ENCODE measurements around the gene PFKFB3. TPM values are rescaled to one million over a fixed set of nuclear protein-coding genes. Genes with fewer than 3 reads are reported as not detected.

PFKFB3 gene
- total RNA-seq (ENCODE audit: low replicate concordance) = 21.1 and 31.0 TPM in 2 replicates

DNA sequence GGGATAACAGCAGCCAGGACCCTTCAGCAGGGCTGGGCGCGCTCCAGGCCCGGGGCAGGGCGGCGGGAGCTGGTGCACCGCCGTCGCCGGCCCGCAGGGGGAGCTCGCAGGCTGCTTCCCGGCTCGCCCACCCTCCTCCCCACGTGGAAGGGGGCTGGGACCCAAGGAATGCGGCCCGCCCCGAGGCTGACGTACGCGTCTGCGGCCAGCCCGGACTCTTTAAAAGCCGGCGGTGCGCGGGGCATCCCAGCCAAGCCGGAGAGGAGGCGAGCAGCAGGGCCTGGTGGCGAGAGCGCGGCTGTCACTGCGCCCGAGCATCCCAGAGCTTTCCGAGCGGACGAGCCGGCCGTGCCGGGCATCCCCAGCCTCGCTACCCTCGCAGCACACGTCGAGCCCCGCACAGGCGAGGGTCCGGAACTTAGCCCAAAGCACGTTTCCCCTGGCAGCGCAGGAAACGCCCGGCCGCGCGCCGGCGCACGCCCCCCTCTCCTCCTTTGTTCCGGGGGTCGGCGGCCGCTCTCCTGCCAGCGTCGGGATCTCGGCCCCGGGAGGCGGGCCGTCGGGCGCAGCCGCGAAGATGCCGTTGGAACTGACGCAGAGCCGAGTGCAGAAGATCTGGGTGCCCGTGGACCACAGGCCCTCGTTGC lies at the start of gene PFKFB3:
Gene PFKFB3, plus strand, starts transcription at position 249 of the 647 bp plus-strand sequence. Its CDS starts 329 bp downstream, at position 578.

Other genes with a start within 250 kb of the PFKFB3 start
- gene IL15RA, start 225.4 kb upstream of the PFKFB3 start, total RNA-seq (ENCODE audit: low replicate concordance) = 5.5 and 8.0 TPM in 2 replicates
- not detected in 2 replicates for gene IL2RA, start 140.6 kb upstream of the PFKFB3 start, total RNA-seq (ENCODE audit: low replicate concordance)
- 34.9 and 38.7 TPM in 2 replicates for gene RBM17, start 113.9 kb upstream of the PFKFB3 start, total RNA-seq (ENCODE audit: low replicate concordance)

Measured in smooth muscle cell of the coronary artery (primary cell).